HG02798 (cell line): Measurements from ENCODE around the gene CAPN7.
A peak's percentile ranks its signal among the peaks of the same experiment; 100 is the strongest.
"Not testable (repeated sequence)": the region's sequence is repeated elsewhere in the genome, so short reads cannot be mapped to it uniquely, and the experiment has no call there.

Experiments
- ATAC-seq: cut with Tn5 transposase; IDR thresholded peaks from one replicate; pipeline ENCODE4 v1.9.1; 2021; ENCODE audit warnings: mild to moderate bottlenecking; ENCODE audit not compliant: unreplicated experiment, poor library complexity

The CAPN7 gene

DNA sequence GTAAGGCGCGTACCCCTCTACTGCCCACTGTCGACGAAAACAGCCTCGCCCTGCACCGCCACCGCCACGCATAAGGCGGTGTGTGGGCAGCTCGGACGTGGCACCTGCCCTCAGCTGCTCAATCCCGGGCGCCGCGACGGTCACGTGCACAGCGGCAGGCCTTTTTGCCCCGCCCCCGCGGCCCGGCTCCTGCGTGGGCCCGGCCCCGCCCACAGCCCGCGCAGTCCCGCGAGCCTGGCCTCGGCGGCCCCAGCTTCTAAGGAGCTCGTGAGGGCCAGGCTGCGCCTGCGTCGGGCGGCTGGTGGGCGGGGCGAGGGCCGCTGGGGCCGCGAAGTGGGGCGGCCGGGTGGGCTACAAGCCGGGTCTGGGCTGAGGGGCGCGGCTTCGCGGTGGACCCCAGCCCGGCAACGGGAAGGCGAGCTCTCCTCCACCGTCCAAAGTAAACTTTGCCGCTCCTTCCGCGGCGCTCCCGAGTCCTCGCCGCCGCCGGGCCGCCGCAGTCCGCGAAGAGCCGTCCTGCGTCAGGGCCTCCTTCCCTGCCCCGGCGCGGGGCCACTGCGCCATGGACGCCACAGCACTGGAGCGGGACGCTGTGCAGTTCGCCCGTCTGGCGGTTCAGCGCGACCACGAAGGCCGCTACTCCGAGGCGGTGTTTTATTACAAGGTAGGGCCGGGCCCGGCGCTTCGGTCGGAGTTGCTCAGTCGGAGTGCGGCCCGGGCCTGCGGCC is at the start of gene CAPN7:
Gene CAPN7, plus strand, starts transcription at position 313 of the 728 bp plus-strand sequence. Its CDS starts 250 bp downstream, at position 563.
- ATAC-seq, result peak; percentile 93

DNA sequence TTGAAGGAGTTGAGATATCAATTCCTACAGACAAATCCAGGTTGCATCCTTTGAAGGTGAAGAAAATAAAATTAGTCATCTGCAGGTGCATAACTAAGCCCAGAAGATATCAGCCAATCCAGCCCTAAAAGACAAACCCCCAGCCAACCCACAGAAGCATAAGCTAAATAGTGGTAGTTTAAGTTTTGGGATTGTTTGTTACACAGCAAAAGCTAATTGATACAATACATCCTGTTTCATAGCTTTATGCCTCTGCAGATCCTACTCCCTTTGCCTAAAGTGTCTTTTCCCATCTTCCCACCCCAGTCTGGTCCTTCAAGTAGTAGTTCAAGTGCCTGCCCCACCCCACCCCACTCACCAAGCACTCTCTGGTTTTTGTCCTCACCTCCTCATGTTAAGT is 48.6 kb upstream of the CAPN7 start:
- no peak for ATAC-seq

DNA sequence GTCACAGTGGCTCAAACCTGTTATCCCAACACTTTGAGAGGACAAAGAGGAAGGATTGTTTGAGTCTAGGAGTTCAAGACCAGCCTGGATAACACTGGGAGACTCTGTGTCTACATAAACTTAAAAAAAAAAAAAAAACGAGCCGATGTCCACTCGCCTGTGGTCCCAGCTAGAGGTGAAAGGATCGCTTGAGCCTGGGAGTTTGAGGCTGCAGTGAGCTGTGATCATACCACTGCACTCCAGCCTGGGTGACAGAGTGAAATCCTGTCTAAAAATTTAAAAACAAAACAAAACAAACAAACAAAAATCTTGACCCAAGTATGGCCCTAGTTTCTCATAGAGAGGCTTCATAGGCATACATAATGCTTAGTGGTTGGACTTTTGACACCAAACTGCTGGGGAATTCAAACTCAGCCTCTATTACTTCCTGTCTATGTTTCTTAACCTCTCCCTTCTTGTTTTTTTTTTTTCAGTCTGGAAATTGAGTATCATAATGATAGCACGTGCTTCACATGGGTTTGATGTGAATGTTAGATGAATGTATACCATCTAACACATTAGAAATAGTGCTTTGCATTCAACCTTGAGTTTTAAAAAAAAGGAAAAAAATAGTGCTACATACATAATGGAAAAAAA is 46.4 kb upstream of the CAPN7 start:
- ATAC-seq, result no peak

DNA sequence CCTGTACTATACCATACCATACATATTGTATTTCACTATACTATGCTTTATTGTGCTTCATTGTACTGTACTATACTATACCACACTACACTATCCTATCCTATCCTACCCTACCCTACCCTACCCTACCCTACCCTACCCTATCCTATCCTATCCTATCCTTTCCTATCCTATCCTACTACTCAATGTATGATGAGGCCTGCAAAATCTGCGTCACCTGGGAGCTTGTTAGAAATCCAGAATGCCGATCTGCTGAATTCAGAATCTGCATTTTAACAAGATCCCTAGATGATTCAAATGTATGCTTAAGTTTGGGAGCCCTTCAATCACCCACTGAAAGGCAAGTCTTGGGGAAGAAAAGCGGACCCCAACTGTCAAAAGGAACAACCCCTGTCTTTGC is 45.4 kb upstream of the CAPN7 start:
- ATAC-seq, result no peak

DNA sequence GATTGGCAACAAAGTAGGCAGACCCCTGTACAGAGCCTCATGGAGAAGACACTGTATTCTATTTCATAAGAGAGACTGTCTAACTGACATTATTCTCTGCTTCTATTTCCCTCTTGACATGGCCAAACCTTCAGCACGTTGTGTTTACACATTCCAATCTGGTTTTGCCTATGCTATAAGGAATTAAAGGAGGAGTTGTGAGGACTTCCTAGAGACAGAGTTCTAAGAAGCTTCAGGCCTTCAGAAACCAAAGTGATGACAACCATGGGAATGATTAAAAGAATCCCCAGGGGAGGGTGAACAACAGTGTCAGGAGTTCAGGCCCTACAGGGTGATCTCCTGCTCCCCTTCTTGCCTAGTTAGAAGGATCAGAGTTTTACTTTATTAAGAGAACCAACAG is 44.9 kb upstream of the CAPN7 start:
- ATAC-seq, result no peak

DNA sequence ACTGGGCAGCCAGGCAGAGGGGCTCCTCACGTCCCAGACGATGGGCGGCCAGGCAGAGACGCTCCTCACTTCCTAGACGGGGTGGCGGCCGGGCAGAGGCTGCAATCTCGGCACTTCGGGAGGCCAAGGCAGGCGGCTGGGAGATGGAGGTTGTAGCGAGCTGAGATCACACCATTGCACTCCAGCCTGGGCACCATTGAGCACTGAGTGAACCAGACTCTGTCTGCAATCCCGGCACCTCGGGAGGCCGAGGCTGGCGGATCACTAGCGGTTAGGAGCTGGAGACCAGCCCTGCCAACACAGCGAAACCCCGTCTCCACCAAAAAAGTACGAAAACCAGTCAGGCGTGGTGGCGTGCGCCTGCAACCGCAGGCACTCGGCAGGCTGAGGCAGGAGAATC is 42.4 kb upstream of the CAPN7 start:
- ATAC-seq, result not testable (repeated sequence)

DNA sequence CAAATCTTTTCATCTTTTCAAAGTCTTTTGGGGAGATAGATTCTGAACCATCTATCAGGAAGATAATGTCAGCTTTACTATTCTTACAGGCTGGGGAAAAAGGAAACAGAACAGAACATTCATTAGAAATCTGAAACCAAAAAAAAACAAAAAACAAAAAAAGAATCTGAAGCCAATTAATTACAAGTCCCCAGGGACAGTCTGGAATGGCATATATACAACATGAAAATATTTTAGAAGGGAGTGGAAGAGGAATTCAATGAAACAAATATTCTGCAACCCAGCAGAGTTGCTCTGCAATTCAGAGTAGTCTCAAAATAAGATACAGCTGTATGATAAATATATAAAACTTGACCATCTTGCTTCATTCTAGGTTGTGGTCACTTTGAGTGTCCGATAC is 41.7 kb upstream of the CAPN7 start:
- ATAC-seq, result no peak

DNA sequence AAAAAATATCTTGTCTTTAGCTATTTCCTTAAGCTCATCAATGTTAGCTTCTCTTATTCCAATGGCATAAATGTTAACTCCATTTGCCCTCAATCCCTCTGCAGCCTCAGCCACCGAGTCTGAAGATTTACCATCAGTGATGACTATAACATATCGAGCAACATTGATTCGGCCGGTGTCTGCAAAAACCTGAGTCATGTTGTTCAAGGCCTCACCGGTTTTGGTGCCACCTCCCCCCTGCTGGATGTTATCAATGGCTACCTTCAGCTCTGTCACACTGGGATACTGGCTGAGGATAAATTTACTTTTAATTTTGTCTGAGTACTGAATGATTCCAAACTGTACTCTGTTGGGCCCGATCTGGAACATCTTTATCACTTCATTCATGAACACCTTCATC is 41.0 kb upstream of the CAPN7 start:
- no peak for ATAC-seq

DNA sequence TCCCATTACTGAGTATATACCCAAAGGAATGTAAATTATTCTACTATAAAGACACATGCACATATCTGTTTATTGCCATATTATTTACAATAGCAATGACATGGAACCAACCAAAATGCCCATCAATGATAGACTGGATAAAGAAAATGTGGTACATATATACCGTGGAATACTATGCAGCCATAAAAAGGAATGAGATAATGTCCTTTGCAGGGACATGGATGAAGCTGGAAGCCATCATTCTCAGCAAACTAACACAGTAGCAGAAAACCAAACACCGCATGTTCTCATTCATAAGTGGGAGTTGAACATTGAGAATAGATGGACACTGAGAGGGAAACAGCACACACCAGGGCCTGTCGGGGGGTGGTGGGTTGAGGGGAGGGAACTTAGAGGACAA is 39.7 kb upstream of the CAPN7 start:
- not testable (repeated sequence) for ATAC-seq

DNA sequence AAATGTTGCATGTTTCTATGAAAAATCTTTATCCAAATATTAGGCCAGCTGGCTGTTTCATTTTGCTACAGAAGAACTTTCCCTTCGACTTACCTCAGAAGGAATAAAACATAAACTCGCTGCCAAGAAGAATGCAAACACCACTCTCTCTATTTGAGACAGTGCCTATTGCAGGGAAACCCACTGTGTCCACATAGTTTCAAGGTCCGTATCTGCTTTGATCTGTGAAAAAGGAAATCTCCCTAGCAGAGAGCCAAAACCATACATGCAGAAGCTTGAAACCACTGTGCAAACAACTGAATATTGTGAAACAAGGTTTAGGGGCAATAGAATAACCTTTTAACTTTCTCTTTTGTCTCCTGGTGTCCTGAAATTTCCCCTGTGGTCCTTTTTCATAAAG is 35.0 kb upstream of the CAPN7 start:
- no peak for ATAC-seq

DNA sequence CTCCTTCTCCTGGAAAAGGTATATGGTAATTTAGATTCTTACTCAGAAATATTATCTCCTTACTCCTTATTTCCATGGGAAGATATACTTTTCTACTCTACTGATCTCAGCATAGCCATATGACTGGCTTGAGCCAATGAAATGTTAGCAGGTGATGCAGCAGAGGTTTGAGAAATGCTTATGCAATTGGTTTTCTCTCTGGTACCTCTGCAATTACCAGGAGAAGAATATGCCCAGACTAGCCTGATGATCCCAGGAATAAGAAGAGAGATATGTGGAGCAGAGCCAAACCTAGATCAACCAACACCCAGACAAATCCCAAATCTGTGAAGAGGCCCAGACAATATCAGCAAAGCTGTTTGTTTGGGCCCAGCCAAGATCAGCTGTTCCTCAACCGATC is 33.2 kb upstream of the CAPN7 start:
- no peak for ATAC-seq

DNA sequence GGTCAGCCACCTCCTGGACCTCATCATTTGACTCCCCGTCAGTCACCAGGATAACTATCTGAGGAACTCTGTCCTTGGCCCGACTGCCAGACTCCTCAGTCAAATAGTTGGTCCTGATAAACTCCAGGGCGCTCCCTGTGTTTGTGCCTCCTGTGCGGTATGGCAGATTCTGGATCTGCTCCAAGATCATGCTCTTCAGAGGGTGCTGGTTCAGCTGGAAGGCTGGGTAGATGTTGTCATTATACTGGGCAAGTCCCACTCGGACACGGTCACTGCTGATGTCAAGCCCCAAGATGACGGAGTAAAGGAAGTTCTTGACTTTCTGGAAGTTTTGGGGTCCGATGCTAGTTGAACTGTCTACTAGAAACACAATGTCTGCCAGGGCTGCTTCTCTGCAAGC is 31.1 kb upstream of the CAPN7 start:
- no peak for ATAC-seq

DNA sequence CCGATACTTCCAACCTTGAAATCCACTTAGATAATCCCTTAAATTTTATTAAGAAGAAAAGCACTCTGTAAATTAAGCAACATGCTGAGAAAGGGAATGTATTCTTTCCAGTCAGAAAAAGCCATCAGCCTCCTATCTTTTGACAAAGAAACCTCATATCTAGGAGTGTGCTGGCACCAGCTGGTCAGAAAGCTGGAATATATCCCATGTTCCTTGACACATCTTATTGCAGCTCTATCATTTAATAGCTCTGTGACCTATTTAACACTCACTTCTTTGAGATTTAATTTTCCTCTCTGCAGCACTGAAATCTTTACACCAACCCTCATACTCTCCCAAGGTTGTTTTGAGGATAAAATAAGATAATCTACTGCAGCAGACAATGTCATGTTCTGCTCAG is 30.4 kb upstream of the CAPN7 start:
- ATAC-seq, result no peak

DNA sequence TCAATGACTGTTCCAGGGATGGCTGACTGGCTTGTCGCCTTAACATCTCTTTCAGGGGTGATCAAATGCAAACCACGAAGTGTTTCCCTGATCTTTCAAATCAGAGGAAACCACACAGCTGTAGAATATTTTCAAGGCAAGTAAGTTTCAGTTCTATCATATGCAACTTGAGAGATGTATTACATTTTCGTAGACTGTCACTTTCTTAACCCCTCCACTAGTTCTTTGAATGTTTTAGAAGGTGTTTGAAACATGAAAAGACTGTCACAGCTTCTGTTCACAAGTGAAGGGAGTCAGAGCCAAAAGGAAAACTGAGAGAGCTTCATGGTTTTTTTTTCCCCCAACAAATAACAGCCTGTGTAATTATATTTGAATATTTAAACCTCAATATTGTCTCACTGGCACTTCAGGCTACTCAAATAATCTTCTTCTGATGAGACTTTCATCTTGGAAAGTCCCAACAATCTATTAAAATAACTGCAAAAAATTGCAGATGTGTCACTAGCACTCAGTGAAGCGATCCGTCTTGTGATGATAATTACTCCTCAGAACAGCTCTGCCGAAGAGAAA is 25.9 kb upstream of the CAPN7 start:
- ATAC-seq, result peak; percentile 77

DNA sequence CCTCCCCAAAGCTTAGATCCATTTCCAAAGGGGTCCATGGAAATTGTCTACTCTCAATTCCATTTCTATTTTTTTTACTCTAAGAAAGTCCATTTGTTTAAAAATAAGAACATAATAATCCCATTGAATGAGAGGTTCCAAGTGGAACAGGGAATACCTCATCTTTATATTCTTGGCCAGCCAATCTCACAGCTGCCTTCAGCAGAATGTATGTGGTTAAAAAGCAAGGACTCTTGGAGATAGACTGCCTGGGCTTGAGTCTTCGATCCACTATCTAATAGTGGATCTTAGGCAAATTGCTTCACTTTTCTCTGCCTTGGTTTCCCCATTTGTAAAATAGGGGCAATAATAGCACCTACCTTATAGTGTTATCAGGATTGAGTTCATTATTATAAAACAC is 24.5 kb upstream of the CAPN7 start:
- ATAC-seq, result no peak

DNA sequence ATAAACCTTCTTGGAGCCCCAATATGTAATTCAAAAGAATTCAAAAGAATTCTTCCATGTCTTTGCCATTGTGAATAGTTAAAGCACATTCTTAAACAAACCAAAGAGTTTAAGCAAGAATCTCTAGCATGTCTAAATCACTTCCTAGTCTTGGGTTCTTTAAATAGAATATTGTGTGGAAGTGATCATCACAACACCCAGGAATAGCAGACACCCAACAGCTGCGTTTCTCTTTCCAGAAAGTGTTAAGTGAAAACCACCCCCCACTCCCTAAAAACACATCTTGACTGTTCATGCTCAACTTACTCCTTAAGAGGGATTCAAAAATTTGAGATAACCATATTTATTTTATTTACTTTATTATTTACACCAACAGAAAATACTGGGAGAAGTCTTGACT is 24.1 kb upstream of the CAPN7 start:
- no peak for ATAC-seq

DNA sequence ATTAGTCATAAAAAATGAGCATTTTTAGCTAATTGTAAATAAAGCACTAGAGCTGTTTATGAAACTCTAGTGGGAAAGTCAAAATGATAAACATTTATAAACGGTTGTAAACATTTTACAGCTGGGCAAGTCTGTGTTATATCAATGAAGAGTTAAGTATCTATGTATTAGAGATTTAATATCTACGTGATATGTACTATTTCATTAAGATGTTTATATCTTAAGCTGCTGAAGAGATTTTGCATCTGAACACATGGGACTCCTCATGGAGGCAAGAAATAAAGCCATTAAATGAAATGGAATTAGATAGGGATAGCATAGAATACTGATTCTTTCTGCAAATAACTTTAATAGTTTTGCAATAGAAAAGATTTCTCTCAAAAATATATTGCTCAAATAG is 23.0 kb upstream of the CAPN7 start:
- no peak for ATAC-seq

DNA sequence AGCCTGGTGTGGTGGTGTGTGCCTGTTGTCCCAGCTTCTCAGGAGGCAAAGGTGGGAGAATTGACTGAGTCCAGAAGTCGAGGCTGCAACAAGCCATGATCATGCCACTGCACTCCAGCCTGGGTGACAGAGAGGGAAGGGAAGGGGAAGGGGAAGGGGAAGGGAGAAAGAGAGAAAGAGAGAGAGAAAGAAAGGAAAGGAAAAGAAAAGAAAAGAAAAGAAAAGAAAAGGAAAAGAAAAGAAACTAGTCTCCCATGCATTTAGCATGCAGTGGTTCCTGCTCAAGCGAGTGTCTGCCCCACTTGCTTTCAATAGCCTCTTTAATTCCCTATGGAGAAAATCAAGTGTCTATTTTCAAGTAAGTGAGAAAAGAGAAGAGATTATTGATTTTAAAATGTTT is 20.6 kb upstream of the CAPN7 start:
- ATAC-seq, result no peak

DNA sequence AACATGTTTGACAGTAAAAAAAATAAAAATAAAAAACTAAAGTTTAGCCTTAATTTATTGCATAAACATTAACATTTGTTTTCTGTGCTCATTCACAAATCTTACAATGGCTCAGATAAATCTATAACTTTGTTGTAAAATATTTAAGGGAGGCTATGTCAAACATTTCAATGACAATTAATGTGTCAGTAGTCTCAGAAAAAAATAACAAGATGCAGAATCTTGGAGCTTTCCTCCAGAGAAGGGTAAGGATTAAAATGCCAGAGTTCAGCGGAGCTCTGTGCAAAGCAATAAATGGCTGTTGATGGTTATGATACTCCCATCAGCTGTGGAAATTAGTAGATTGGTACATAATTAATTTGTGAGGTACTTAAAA is 20.0 kb upstream of the CAPN7 start:
- no peak for ATAC-seq

DNA sequence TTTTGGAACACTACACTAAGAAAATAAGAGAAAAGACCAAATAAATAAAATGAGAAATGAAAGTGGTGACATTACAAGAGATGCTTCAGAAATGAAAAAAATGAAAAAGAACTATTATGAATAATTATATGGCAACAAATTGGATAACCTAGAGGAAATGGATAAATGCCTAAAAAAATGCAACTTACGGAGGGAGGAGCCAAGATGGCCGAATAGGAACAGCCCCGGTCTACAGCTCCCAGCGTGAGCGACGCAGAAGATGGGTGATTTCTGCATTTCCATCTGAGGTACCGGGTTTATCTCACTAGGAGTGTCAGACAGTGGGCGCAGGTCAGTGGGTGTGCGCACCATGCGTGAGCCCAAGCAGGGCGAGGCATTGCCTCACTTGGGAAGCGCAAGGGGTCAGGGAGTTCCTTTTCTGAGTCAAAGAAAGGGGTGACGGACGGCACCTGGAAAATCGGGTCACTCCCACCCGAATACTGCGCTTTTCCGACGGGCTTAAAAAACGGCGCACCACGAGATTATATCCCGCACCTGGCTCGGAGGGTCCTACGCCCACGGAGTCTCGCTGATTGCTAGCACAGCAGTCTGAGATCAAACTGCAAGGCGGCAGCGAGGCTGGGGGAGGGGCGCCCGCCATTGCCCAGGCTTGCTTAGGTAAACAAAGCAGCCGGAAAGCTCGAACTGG is 19.4 kb upstream of the CAPN7 start:
- not testable (repeated sequence) for ATAC-seq

DNA sequence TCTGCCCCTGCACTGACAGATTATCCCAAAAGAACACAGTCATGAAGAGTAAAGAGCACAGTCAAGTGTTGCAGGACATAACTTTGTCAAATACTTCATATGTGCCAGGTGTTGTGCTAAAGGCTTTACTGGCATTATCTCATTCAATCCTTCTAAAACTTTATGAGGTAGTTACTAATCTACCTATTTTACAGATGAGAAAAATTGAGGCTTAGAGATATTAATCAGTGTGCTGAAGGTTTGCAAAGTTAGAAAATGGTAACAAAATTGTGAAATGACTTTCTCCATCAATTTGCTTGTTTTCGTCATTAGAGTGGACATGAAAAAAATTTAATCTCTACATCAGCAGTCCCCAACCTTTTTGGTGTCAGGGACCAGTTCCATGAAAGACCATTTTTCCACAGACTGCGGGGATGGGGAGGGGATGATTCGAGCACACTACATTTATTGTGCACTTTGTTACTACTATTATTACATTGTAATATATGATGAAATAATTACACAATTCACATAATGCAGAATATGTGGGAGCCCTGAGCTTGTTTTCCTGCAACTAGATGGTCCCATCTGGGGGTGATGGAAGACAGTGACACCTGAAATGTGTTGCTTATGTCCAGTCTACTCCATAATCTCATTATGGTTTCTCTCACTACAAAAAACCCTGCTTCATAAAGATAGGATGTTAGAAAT is 8.6 kb upstream of the CAPN7 start:
- ATAC-seq, result no peak
